HEK293T (cell line): ENCODE results near the gene AMBN.

Experiments used
- CTCF ChIA-PET: fragments of 350-600 bp; formaldehyde crosslinking; extraction: SDS; loops from one replicate; lab custom pipeline; 2021; ENCODE audit warnings: antibody characterized with exemption, inconsistent platforms; lab: Yijun Ruan, JAX
- POLR2A ChIA-PET: fragments of 350-600 bp; formaldehyde crosslinking; extraction: SDS; loops from one replicate; lab custom pipeline; 2020; ENCODE audit warnings: antibody characterized with exemption, inconsistent platforms; lab: Yijun Ruan, JAX
- DNase-seq: peaks from one replicate; pipeline ENCODE4 v3.0.0; 2012; ENCODE audit warnings: mixed read lengths; ENCODE audit errors: extremely low spot score
- ARNT ChIP-seq: fragments of 450-650 bp; IDR thresholded peaks from 2 replicates; pipeline ENCODE4 v1.6.1; 2017; ENCODE audit warnings: mild to moderate bottlenecking
- BHLHE40 ChIP-seq: fragments of 450-650 bp; IDR thresholded peaks from 2 replicates; pipeline ENCODE4 v1.6.1; 2016; ENCODE audit warnings: mild to moderate bottlenecking, moderate library complexity, borderline replicate concordance
- CTBP1 ChIP-seq: fragments of 450-650 bp; IDR thresholded peaks from 2 replicates; pipeline ENCODE4 v1.6.1; 2016; ENCODE audit warnings: borderline replicate concordance
- ELF4 ChIP-seq: fragments of 450-650 bp; IDR thresholded peaks from 2 replicates; pipeline ENCODE4 v1.6.1; 2017; ENCODE audit warnings: antibody characterized with exemption
- FOXA1 ChIP-seq: fragments of 450-650 bp; IDR thresholded peaks from 2 replicates; pipeline ENCODE4 v1.6.1; 2016; ENCODE audit warnings: mild to moderate bottlenecking
- FOXK2 ChIP-seq: fragments of 450-650 bp; IDR thresholded peaks from 2 replicates; pipeline ENCODE4 v1.6.1; 2016; ENCODE audit warnings: mild to moderate bottlenecking
- FOXM1 ChIP-seq: fragments of 450-650 bp; IDR thresholded peaks from 2 replicates; pipeline ENCODE4 v1.6.1; 2017; ENCODE audit warnings: mild to moderate bottlenecking, borderline replicate concordance
- HDGF ChIP-seq: fragments of 450-650 bp; IDR thresholded peaks from 2 replicates; pipeline ENCODE4 v1.6.1; 2017; ENCODE audit warnings: antibody characterized with exemption, borderline replicate concordance
- L3MBTL2 ChIP-seq: fragments of 450-650 bp; conservative IDR thresholded peaks from 2 replicates; pipeline ENCODE4 v1.6.1; 2016; ENCODE audit warnings: mild to moderate bottlenecking
- LEF1 ChIP-seq: fragments of 450-650 bp; IDR thresholded peaks from 2 replicates; pipeline ENCODE4 v1.6.1; 2017; ENCODE audit warnings: mild to moderate bottlenecking, borderline replicate concordance
- NFRKB ChIP-seq: fragments of 450-650 bp; IDR thresholded peaks from 2 replicates; pipeline ENCODE4 v1.6.1; 2016; ENCODE audit warnings: mild to moderate bottlenecking, moderate library complexity
- PKNOX1 ChIP-seq: fragments of 450-650 bp; IDR thresholded peaks from 2 replicates; pipeline ENCODE4 v1.6.1; 2016
- SP1 ChIP-seq: fragments of 450-650 bp; IDR thresholded peaks from 2 replicates; pipeline ENCODE4 v1.6.1; 2017
- SUZ12 ChIP-seq: fragments of 450-650 bp; IDR thresholded peaks from 2 replicates; pipeline ENCODE4 v1.6.1; 2016; ENCODE audit warnings: mild to moderate bottlenecking
- TARDBP ChIP-seq: fragments of 450-650 bp; IDR thresholded peaks from 2 replicates; pipeline ENCODE4 v1.6.1; 2016
- ZNF384 ChIP-seq: fragments of 450-650 bp; IDR thresholded peaks from 2 replicates; pipeline ENCODE4 v1.6.1; 2016

The AMBN gene

GRCh38 chr4:70570796-70571195 is 21.3 kb upstream of the AMBN start:
- POLR2A ChIA-PET, result no interaction called here
- TF ChIP-seq NFRKB, result no peak
- no peak for DNase-seq
- CTCF ChIA-PET, result no interaction called here

- no peak for DNase-seq
- no peak for TF ChIP-seq ELF4
- no peak for TF ChIP-seq SP1
- ChIA-PET CTCF (no interaction called here), POLR2A (no interaction called here)
Observed at GRCh38 chr4:70571772-70572171, 20.3 kb upstream of the AMBN start.

GRCh38 chr4:70575964-70576363 is 16.1 kb upstream of the AMBN start:
- TF ChIP-seq TARDBP (no peak), ELF4 (no peak), NFRKB (no peak), FOXA1 (no peak), BHLHE40 (no peak), ZNF384 (no peak), FOXK2 (no peak), HDGF (no peak), SP1 (no peak), ARNT (no peak), LEF1 (no peak)
- ChIA-PET CTCF (no interaction called here), POLR2A (no interaction called here)
- no peak for DNase-seq

GRCh38 chr4:70577220-70577927 is 14.7 kb upstream of the AMBN start:
- DNase-seq, result peak; percentile 29
- ChIA-PET POLR2A (no interaction called here), CTCF (interaction anchor here (0.7 kb wide), 1 partner anchor 9 kb away, joined by 4 read pairs; no protein-coding TSS in a partner anchor)
- no peak for TF ChIP-seq ELF4
- peak; percentile 93 for TF ChIP-seq LEF1

GRCh38 chr4:70581980-70582379 is 10.1 kb upstream of the AMBN start:
- POLR2A ChIA-PET, result no interaction called here
- CTCF ChIA-PET, result no interaction called here
- no peak for DNase-seq
- TF ChIP-seq PKNOX1 (no peak), SUZ12 (no peak), SP1 (no peak), LEF1 (no peak), FOXK2 (no peak), ZNF384 (no peak)

- CTCF ChIA-PET, result interaction anchor here (0.6 kb wide), 1 partner anchor 52 kb away, joined by 3 read pairs; no protein-coding TSS in a partner anchor
- POLR2A ChIA-PET, result no interaction called here
Observed at GRCh38 chr4:70583952-70584834, 7.9 kb upstream of the AMBN start.

GRCh38 chr4:70586841-70587240 is 5.2 kb upstream of the AMBN start:
- no peak for TF ChIP-seq LEF1
- no peak for TF ChIP-seq NFRKB
- TF ChIP-seq HDGF, result no peak
- TF ChIP-seq SP1, result no peak
- TF ChIP-seq FOXK2, result no peak
- TF ChIP-seq FOXM1, result no peak
- no peak for TF ChIP-seq L3MBTL2
- no peak for TF ChIP-seq ELF4
- no peak for TF ChIP-seq FOXA1
- no peak for TF ChIP-seq PKNOX1
- TF ChIP-seq BHLHE40, result no peak
- no peak for TF ChIP-seq CTBP1
- no peak for TF ChIP-seq ZNF384
- no peak for TF ChIP-seq SUZ12
- TF ChIP-seq ARNT, result no peak
- TF ChIP-seq TARDBP, result no peak
- ChIA-PET CTCF (no interaction called here), POLR2A (no interaction called here)
- DNase-seq, result no peak

More at GRCh38 chr4:70583952-70584834, 7.9 kb upstream of the AMBN start:
- TF ChIP-seq ZNF384 (no peak), SUZ12 (no peak), PKNOX1 (no peak), L3MBTL2 (no peak), FOXA1 (no peak), FOXK2 (no peak), SP1 (no peak), CTBP1 (no peak), TARDBP (no peak), FOXM1 (no peak), ARNT (no peak), NFRKB (no peak)
- DNase-seq, result no peak
